B cell (primary cell): ENCODE results near the gene ASB2. TPM values are rescaled to one million over a fixed set of nuclear protein-coding genes. Genes with fewer than 3 reads are reported as not detected.
A peak's percentile ranks its signal among the peaks of the same experiment; 100 is the strongest.

ENCODE experiments used
- ATAC-seq: fragments of 200-7000 bp; cut with Tn5 transposase; one replicate; pipeline ENCODE4 v1.10.0; 2021; ENCODE audit warnings: low read depth, mild to moderate bottlenecking, moderate number of reproducible peaks, moderate library complexity
- CTCF ChIA-PET: fragments of 350-600 bp; sonication (Branson Sonifier 250); formaldehyde crosslinking; loops from one replicate; lab custom pipeline; 2021; ENCODE audit warnings: antibody characterized with exemption, inconsistent platforms; lab: Charles Lee
- POLR2A ChIA-PET: fragments of 350-600 bp; sonication (Branson Sonifier 250); formaldehyde crosslinking; loops from one replicate; lab custom pipeline; 2021; ENCODE audit warnings: antibody characterized with exemption; lab: Charles Lee
- DNase-seq: peaks from one replicate; pipeline ENCODE4 v3.0.0; 2013
- H2AFZ ChIP-seq: 2 replicates; pipeline ENCODE4 v1.6.1; 2012; ENCODE audit warnings: mild to moderate bottlenecking, low read depth, low read length; ENCODE audit not compliant: insufficient read depth, poor library complexity, severe bottlenecking
- H3K27ac ChIP-seq, 2 donors: 1 replicate in 1 of 2; 2 replicates in 1 of 2; pipeline ENCODE4 v1.5.1; 2012 to 2013; ENCODE audit warnings: low read length in 2 of 2, mild to moderate bottlenecking in 2 of 2, moderate library complexity in 1 of 2
- H3K27me3 ChIP-seq, 4 experiments: fragments of 200-600 bp in 1 of 4; sonication (generic) in 1 of 4; replicated peaks in 1 of 4; 1 replicate in 2 of 4; 2 replicates in 2 of 4; pipeline versions ENCODE4 v1.6.1 to v1.7.0; 2013 to 2016; ENCODE audit warnings: low read length in 3 of 4, mild to moderate bottlenecking in 2 of 4, mixed read lengths in 1 of 4, moderate library complexity in 1 of 4; ENCODE audit not compliant: insufficient read depth in 4 of 4, control insufficient read depth in 3 of 4; ENCODE audit errors: control extremely low read depth in 1 of 4
- H3K36me3 ChIP-seq, 2 experiments: replicated peaks in 1 of 2; 1 replicate in 1 of 2; 2 replicates in 1 of 2; pipeline versions ENCODE4 v1.6.1 to v1.7.1; 2013; ENCODE audit warnings: low read length in 1 of 2; ENCODE audit not compliant: insufficient read depth in 2 of 2, control insufficient read depth in 1 of 2; ENCODE audit errors: control extremely low read depth in 1 of 2, extremely low read depth in 1 of 2
- H3K4me1 ChIP-seq, 2 donors: fragments of 200-600 bp in 1 of 2; sonication (generic) in 1 of 2; 1 replicate in 1 of 2; 2 replicates in 1 of 2; pipeline versions ENCODE4 v1.5.1 to v1.6.1; 2013 to 2017; ENCODE audit warnings: low read length in 2 of 2; ENCODE audit not compliant: control insufficient read depth in 2 of 2, insufficient read depth in 2 of 2
- H3K4me2 ChIP-seq: replicated peaks from 2 replicates; pipeline ENCODE3; 2012; ENCODE audit warnings: mild to moderate bottlenecking, low read depth, low read length; ENCODE audit not compliant: poor library complexity, severe bottlenecking
- H3K4me3 ChIP-seq, 5 experiments: fragments of 200-600 bp in 1 of 5; sonication (generic) in 1 of 5; 1 replicate in 3 of 5; 2 replicates in 2 of 5; pipeline versions ENCODE4 v1.5.1 to v1.7.0; 2011 to 2016; ENCODE audit warnings: low read length in 4 of 5, mild to moderate bottlenecking in 4 of 5, low read depth in 2 of 5, control low read depth in 1 of 5, moderate library complexity in 1 of 5; ENCODE audit not compliant: insufficient read depth in 1 of 5; ENCODE audit errors: control extremely low read depth in 1 of 5, extremely low read depth in 1 of 5
- H3K79me2 ChIP-seq: fragments of 200-600 bp; sonication (generic); one replicate; pipeline ENCODE4 v1.6.0; 2016; ENCODE audit warnings: low read length; ENCODE audit not compliant: control insufficient read depth, insufficient read depth
- H3K9ac ChIP-seq: fragments of 200-600 bp; sonication (generic); 2 replicates; pipeline ENCODE4 v1.6.1; 2017; ENCODE audit warnings: mild to moderate bottlenecking, low read length, moderate library complexity
- H3K9me3 ChIP-seq, 3 donors: one replicate each; pipeline versions ENCODE4 v1.6.1 to v1.7.1; 2013; ENCODE audit warnings: low read length in 2 of 3; ENCODE audit not compliant: control insufficient read depth in 2 of 3, insufficient read depth in 1 of 3; ENCODE audit errors: control extremely low read depth in 1 of 3
- H4K20me1 ChIP-seq: 2 replicates; pipeline ENCODE4 v1.6.0; 2012; ENCODE audit warnings: mild to moderate bottlenecking, low read length; ENCODE audit not compliant: insufficient read depth, control insufficient read depth, poor library complexity, severe bottlenecking
- H3K27ac Mint-ChIP-seq: one replicate; pipeline ENCODE4 v1.8.0; 2021; ENCODE audit warnings: mixed read lengths
- H3K27me3 Mint-ChIP-seq: one replicate; pipeline ENCODE4 v1.8.0; 2021; ENCODE audit warnings: mixed read lengths
- H3K4me1 Mint-ChIP-seq: one replicate; pipeline ENCODE4 v1.8.0; 2021; ENCODE audit warnings: mixed read lengths
- H3K4me3 Mint-ChIP-seq: one replicate; pipeline ENCODE4 v1.8.0; 2021; ENCODE audit warnings: mixed read lengths
- H3K9me3 Mint-ChIP-seq: one replicate; pipeline ENCODE4 v1.8.0; 2022; ENCODE audit warnings: mixed read lengths; ENCODE audit not compliant: insufficient read depth
- EZH2 ChIP-seq: IDR thresholded peaks from 2 replicates; pipeline ENCODE4 v1.6.1; 2012; ENCODE audit warnings: borderline replicate concordance, low read depth, mild to moderate bottlenecking, moderate library complexity, low read length; ENCODE audit not compliant: insufficient read depth, poor library complexity, severe bottlenecking
- WGBS: methylation state at CpG from one replicate; pipeline ENCODE4 v1.1.5; 2013; ENCODE audit warnings: missing lambda C conversion rate; ENCODE audit not compliant: insufficient coverage; 5-methylcytosine and 5-hydroxymethylcytosine counted together
- intact Hi-C: fragments of 100-400 bp; cut with micrococcal nuclease; formaldehyde crosslinking; loops from one replicate; pipeline ENCODE4 v1.10.0; 2022
- polyA plus RNA-seq: library from polyadenylated mRNA; depleted of rRNA; stranded (reverse); fragments of >200 nt; gene quantifications from 2 replicates; pipeline ENCODE4 v1.2.3, GENCODE V29; 2012
- total RNA-seq, 2 donors: library from RNA; stranded (reverse); fragments of 120-200 nt in 1 of 2; gene quantifications; 1 replicate in 1 of 2; 2 replicates in 1 of 2; pipeline versions ENCODE4 v1.2.3 to v1.2.4, GENCODE V29; 2013 to 2022
- TF ChIP-seq, protein P1 (sequence below): fragments of 200-600 bp; IDR thresholded peaks from one replicate; pipeline ENCODE4 v1.8.0; 2022; ENCODE audit warnings: antibody characterized with exemption, mild to moderate bottlenecking

The ASB2 gene
- total and polyA plus RNA-seq, 2 donors (not counting 1 experiment from before 2014, with no cell fraction given): 1.5 to 2.7 TPM

DNA sequence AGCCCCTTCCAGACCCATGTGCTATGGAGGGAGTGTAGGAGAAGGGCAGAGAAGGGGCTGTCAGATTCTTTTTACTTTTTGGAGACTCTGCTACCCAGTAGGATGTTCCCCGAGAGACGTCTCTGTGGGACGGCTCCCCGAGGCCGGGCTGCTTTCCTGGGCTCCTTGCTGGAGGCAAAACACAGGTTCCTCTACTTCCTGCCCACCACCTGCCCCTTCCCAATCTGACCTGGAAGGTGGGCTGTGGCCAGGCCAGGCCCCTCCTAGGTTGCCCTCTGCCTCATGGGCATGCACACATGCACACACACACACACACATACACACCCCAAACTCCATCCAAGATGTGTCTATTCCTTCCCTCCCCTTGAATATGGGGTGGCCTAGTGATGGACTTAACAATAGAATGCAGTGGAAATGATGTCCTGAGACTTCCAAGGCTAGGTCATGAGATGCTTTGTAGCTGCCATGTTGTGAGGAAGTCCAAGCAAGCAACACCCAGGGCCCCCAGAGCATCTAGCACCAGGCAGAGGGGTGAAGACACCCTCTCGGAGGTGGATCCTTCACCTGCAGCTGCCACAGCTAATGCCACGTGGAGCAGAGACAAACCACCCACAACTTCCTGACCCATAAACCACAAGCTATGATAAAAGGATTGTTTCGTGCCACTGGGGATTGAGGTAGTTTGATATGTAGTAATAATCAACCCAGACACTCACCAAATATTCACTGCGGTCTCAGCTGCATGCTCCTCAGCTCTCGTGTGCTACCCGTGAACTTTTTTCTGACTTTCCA, 1.6 kb upstream of the ASB2 start:
- peaks cover 1 to 40% (median 18%) of the 10 kb centered on the region in 3 donors for H3K9me3 ChIP-seq
- H4K20me1 ChIP-seq: no peaks in the 10 kb centered on the region
- H3K27me3 ChIP-seq: peaks cover 0 to 64% (median 36%) of the 10 kb centered on the region in 4 experiments
- no peak overlapping the region for H3K4me2 ChIP-seq
- Mint-ChIP-seq H3K27ac (peak overlapping the region; percentile 41), H3K27me3 (peaks cover 45% of the 10 kb centered on the region), H3K4me1 (peaks cover 33% of the 10 kb centered on the region), H3K9me3 (no peaks in the 10 kb centered on the region), H3K4me3 (no peak overlapping the region)
- TF ChIP-seq, protein P1, sequence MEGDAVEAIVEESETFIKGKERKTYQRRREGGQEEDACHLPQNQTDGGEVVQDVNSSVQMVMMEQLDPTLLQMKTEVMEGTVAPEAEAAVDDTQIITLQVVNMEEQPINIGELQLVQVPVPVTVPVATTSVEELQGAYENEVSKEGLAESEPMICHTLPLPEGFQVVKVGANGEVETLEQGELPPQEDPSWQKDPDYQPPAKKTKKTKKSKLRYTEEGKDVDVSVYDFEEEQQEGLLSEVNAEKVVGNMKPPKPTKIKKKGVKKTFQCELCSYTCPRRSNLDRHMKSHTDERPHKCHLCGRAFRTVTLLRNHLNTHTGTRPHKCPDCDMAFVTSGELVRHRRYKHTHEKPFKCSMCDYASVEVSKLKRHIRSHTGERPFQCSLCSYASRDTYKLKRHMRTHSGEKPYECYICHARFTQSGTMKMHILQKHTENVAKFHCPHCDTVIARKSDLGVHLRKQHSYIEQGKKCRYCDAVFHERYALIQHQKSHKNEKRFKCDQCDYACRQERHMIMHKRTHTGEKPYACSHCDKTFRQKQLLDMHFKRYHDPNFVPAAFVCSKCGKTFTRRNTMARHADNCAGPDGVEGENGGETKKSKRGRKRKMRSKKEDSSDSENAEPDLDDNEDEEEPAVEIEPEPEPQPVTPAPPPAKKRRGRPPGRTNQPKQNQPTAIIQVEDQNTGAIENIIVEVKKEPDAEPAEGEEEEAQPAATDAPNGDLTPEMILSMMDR: no peak
- no peak for TF ChIP-seq EZH2
- ATAC-seq: peak; percentile 80
- H3K27ac ChIP-seq: no peak overlapping the region
- no peak overlapping the region for H2AFZ ChIP-seq
- ChIA-PET POLR2A (no interaction called here), CTCF (interaction anchor here (1.2 to 37.7 kb wide), 4 partner anchors 8 to 35 kb away, joined by 4 to 1036 read pairs (median 7); no protein-coding TSS in a partner anchor)
- peak; percentile 78 for DNase-seq
- H3K79me2 ChIP-seq: no peaks in the 10 kb centered on the region
- 100% methylated on average over 5 of the region's 11 CpGs for WGBS
- no peak overlapping the region for H3K4me3 ChIP-seq
- intact Hi-C loops: loop anchor here (1.0 to 2.0 kb wide), 2 partner anchors 11 to 15 kb away; no protein-coding TSS in a partner anchor
- H3K4me1 ChIP-seq: peaks cover 23 to 35% of the 10 kb centered on the region in 2 donors
- H3K9ac ChIP-seq: no peak overlapping the region
- no peaks in the 10 kb centered on the region for H3K36me3 ChIP-seq

DNA sequence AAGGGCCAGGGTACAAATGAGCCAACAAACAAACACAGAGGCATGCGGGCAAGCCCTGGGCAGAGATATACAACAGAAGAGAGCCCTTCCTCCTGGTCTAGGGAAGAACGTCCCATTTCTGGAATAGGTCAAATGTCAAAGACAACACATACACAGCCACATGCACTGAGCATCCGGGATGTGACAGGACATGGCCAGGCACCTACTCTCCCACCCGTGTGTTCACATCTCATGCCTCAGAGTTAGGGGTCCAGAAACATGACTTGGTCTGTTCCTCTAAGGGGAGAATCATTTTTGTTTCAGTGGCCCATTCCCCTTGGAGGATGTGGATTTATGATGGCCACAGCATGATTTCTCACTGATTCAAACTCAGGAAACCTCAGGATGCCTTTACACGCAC, 801 bp upstream of the ASB2 start:
- H3K9me3 ChIP-seq: peaks cover 1 to 37% (median 18%) of the 10 kb centered on the region in 3 donors
- ChIA-PET POLR2A (no interaction called here), CTCF (interaction anchor here (2.8 to 37.7 kb wide), 2 partner anchors 24 to 34 kb away, joined by 8 to 1036 read pairs; no protein-coding TSS in a partner anchor)
- ATAC-seq (no peak), DNase-seq (no peak)
- TF ChIP-seq EZH2: no peak
- TF ChIP-seq, protein P1: no peak
- Mint-ChIP-seq H3K4me3 (no peak overlapping the region), H3K27ac (peak overlapping the region; percentile 20), H3K9me3 (no peaks in the 10 kb centered on the region), H3K27me3 (peaks cover 43% of the 10 kb centered on the region), H3K4me1 (peaks cover 35% of the 10 kb centered on the region)
- no peak overlapping the region for H3K4me3 ChIP-seq
- H3K4me2 ChIP-seq: no peak overlapping the region
- no peaks in the 10 kb centered on the region for H4K20me1 ChIP-seq
- H3K79me2 ChIP-seq: no peaks in the 10 kb centered on the region
- no peak overlapping the region for H2AFZ ChIP-seq
- H3K27me3 ChIP-seq: peaks cover 0 to 55% (median 31%) of the 10 kb centered on the region in 4 experiments
- H3K27ac ChIP-seq: no peak overlapping the region
- no peaks in the 10 kb centered on the region for H3K36me3 ChIP-seq
- WGBS: 78% methylated on average over 2 of the region's 5 CpGs
- intact Hi-C loops: no loop called here
- H3K4me1 ChIP-seq: peaks cover 23 to 35% of the 10 kb centered on the region in 2 donors
- no peak overlapping the region for H3K9ac ChIP-seq
